Lung microvascular endothelial cell (primary cell): Measurements from ENCODE around the gene PNMA8B. TPM values are rescaled to one million over a fixed set of nuclear protein-coding genes. Genes with fewer than 3 reads are reported as not detected.

Experiments used
- DNase-seq, 2 donors: peaks; one replicate each; pipeline versions ENCODE4 v3.0.0 to v3.0.0-alpha.2; 2010; ENCODE audit warnings: low read depth in 2 of 2
- total RNA-seq: library from RNA; depleted of rRNA; stranded (reverse); fragments of >200 nt; gene quantifications from 2 replicates; pipeline ENCODE4 v1.2.1, GENCODE V29; 2014

The PNMA8B gene
- total RNA-seq, 1 donor from 2014 or later = under 0.01 TPM

DNA sequence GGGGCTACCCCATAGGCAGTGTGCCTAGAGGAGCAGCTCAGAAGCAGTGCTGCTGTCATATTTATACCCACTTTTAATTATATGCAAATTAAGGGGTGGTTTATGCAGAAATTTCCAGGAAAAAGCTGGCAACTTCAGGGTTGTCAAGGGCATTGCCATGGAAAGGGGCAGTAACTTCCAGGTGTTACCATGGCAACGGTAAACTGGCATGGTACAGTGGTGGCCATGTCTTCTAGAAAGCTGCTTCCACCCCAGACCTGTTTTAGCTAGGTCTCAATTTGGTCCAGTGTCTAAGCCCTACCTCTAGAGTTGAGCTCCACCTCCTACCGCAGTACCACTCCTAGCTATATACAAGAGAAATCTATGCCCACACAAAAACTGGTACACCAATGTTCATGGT, 35.6 kb downstream of the PNMA8B start:
- no peak for DNase-seq

DNA sequence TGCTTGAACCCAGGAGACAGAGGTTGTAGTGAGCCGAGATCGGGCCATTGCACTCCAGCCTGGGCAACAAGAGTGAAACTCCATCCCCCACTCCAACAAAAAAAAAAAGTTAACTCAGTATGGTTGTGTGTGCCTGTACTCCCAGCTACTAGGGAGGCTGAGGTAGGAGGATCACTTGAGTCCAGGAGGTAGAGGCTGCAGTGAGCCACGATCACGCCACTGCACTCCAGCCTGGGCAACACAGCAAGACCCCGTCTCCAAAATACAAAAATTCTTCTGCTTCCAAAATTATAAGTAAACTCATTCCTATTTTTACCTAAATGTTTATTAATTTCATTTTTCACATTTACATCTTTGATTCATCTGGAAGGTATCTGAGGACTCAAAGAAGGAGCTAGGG, 38.7 kb downstream of the PNMA8B start:
- DNase-seq = no peak

DNA sequence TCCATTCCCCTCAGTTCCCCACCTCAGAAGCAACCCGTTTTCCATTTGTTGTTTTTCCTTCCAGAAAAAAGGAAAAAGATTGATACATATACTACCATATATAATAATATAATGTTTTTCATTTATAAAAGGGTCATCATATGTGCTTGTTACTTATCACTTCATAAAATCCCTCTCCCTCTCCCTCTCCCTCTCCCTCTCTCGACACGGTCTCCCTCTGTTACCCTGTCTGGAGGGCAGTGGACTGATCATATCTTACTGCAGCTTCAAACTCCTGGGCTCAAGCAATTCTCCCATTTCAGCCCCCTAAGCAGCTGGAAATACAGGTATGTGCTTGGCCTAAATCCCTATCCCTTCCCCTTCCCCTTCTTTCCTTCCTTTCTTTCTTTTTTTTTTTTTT, 41.4 kb downstream of the PNMA8B start:
- no peak for DNase-seq

DNA sequence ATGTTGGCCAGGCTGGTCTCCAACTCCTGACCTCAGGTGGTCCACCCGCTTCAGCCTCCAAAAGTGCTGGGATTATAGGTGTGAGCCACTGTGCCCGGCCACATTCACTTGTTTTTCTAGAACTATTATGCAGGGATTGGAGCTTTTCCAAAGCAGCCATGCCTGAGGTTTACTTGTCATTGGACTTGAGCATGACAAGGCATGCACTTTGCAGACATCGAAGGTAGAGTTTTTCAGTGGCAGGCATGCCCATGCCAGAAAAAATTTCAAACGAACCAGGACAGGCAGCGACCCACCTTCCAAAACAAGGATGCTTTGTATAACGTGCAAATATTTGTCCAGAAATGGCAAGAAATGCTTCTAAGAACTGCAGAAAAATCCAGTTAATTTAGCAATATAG, 42.0 kb downstream of the PNMA8B start:
- DNase-seq = no peak

GRCh38 chr19:46452186-46452585, 43.5 kb downstream of the PNMA8B start:
- DNase-seq = no peak

GRCh38 chr19:46451352-46451751, 44.3 kb downstream of the PNMA8B start:
- DNase-seq = peak in 1 of 2 donors; percentile 19

DNA sequence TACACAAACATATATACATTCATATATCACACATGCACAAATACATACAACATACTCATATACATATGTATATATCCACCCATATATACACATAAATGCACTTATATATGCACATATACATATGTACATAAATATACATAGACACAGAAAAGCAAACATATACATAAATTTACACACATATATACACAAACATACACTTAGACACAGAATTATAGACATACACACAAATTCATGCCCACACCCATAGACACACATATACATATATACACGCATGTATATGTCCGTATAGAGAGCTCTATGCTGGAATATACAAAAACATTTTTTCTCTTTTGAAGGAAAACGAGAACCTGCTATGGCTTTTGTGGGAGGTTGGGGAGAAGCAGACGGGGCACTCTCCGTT, 44.9 kb downstream of the PNMA8B start:
- no peak for DNase-seq

DNA sequence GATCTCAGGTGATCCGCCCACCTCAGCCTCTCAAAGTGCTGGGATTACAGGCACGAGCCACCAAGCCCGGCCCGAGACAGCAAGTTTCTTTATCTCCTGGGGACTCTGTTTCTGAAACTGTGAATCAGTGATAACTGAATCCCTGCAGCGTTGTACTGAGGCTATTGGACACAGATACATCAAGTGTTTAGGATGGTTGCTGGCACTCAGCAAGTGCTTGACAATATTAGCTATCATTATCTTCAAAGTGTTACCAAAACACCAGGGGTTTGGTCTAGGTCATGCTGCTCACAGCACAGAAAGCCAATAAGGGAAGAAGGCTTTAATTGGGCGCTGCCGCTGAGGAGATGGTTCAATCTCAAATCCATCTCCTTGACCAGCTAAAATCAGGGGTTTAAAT, 46.4 kb downstream of the PNMA8B start:
- DNase-seq = no peak

GRCh38 chr19:46448601-46449000, 47.1 kb downstream of the PNMA8B start:
- no peak for DNase-seq

DNA sequence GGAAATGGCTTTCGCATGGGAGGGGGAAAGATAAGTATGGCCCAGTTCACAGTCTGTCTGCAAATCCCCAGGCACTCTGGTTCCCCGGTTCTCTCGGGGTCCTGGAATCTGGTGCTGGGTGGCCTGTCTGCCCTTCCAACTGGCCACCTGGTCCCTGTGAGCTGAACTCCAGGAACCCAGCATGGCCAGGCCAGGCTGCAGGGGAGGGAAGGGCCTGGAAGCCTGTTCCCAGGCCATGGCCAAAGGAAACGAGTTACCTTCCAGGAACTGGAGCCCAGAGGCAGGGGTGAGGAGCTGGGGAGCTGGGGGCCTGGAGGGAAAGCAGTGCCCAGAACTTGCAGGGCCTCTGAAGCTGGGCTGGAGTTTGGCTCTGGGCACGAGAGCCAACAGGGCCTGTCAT, 47.8 kb downstream of the PNMA8B start:
- DNase-seq = no peak

- no peak for DNase-seq
These were observed 48.7 kb downstream of the PNMA8B start for GRCh38 chr19:46447006-46447405.

DNA sequence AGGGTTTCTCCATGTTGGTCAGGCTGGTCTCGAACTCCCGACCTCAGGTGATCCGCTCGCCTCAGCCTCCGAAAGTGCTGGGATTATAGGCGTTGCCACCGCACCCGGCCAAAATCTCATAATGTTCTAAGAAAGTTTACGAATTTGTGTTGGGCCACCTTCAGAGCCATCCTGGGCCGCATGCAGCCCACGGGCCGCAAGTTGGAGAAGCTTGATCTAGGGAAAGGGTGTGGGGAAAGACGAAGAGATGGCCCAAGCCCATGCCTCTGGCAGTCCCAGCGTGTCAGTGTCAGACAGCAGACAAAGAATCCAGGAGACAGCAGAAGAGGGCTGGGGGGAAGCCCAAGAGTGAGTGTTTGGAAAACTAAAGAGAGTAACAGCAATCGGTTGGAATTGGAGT, 49.6 kb downstream of the PNMA8B start:
- no peak for DNase-seq

GRCh38 chr19:46442808-46443450, 52.7 kb downstream of the PNMA8B start:
- peak in 1 of 2 donors; percentile 48 for DNase-seq

DNA sequence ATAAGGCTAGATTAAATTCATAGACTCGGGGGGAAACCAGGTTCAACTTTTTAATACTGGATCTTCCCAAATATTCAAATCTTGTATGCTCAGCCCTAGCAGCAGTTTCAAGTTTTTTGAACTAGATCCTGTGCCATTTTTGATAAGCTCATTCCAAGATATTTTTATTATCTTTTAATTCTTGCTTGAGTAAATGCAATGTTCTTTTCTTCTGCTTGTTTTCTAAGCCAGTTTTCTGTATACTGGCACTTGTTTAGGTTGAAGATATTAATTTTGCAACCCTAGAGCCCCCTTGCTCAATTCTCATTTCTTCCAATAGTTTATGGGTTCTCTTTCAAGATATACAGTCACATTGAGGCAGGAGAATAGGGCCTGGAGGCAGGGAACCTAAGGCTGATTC, 53.8 kb downstream of the PNMA8B start:
- DNase-seq = no peak

Other genes starting within 250 kb of the PNMA8B start
- 13.5 and 54.6 TPM in 2 replicates for gene HIF3A, start 198.8 kb downstream of the PNMA8B start, total RNA-seq
- 55.1 and 61.3 TPM in 2 replicates for gene PPP5C, start 148.8 kb downstream of the PNMA8B start, total RNA-seq
- gene CCDC8, start 82.3 kb downstream of the PNMA8B start, total RNA-seq = under 0.01 and 0.22 TPM in 2 replicates
- not detected in 2 replicates for gene PNMA8C, start 66.9 kb downstream of the PNMA8B start, total RNA-seq
- gene PNMA8A, start 24.3 kb downstream of the PNMA8B start, total RNA-seq = under 0.01 TPM in 1 of 2 replicates, not detected in the other
- 84.9 and 117 TPM in 2 replicates for gene CALM3, start 105.5 kb upstream of the PNMA8B start, total RNA-seq
- gene PTGIR, start 129.2 kb upstream of the PNMA8B start, total RNA-seq = 0.20 and 0.22 TPM in 2 replicates
- gene GNG8, start 140.3 kb upstream of the PNMA8B start, total RNA-seq = not detected in 2 replicates
- 0.20 and 0.22 TPM in 2 replicates for gene DACT3, start 165.3 kb upstream of the PNMA8B start, total RNA-seq
- 28.1 and 30.6 TPM in 2 replicates for gene PRKD2, start 221.2 kb upstream of the PNMA8B start, total RNA-seq